Neuronal stem cell (in vitro differentiated cells): ENCODE measurements around the gene NPTXR.
"Not testable (repeated sequence)": the region's sequence is repeated elsewhere in the genome, so short reads cannot be mapped to it uniquely, and the experiment has no call there.

ENCODE experiments used
- DNase-seq: peaks from one replicate; pipeline ENCODE4 v3.0.0-alpha.2; 2013; ENCODE audit warnings: low spot score
- H2AFZ ChIP-seq: one replicate; pipeline ENCODE4 v1.6.1; 2013; ENCODE audit warnings: mild to moderate bottlenecking, low read length, inconsistent platforms
- H2AK5ac ChIP-seq: 2 replicates; pipeline ENCODE4 v1.6.1; 2013; ENCODE audit warnings: low read depth, mild to moderate bottlenecking, inconsistent platforms, low read length, moderate library complexity, mixed read lengths
- H2BK120ac ChIP-seq: 2 replicates; pipeline ENCODE4 v1.6.1; 2013; ENCODE audit warnings: low read depth, mild to moderate bottlenecking, inconsistent platforms, low read length, moderate library complexity, mixed read lengths
- H2BK12ac ChIP-seq: one replicate; pipeline ENCODE4 v1.6.1; 2013; ENCODE audit warnings: low read length, inconsistent platforms
- H2BK15ac ChIP-seq: 2 replicates; pipeline ENCODE4 v1.6.1; 2013; ENCODE audit warnings: mild to moderate bottlenecking, low read length, inconsistent platforms, mixed read lengths
- H2BK5ac ChIP-seq: one replicate; pipeline ENCODE4 v1.6.1; 2013; ENCODE audit warnings: inconsistent platforms, mild to moderate bottlenecking, low read length, moderate library complexity
- H3K14ac ChIP-seq: one replicate; pipeline ENCODE4 v1.6.1; 2013; ENCODE audit warnings: low read length, inconsistent platforms
- H3K18ac ChIP-seq: 2 replicates; pipeline ENCODE4 v1.6.1; 2013; ENCODE audit warnings: low read length, inconsistent platforms
- H3K23ac ChIP-seq: 2 replicates; pipeline ENCODE4 v1.6.1; 2013; ENCODE audit warnings: low read depth, mild to moderate bottlenecking, mixed read lengths, low read length, inconsistent platforms; ENCODE audit not compliant: poor library complexity
- H3K27ac ChIP-seq: replicated peaks from 3 replicates; pipeline ENCODE4 v1.5.1; 2013; ENCODE audit warnings: low read length, inconsistent platforms
- H3K27me3 ChIP-seq, 3 experiments: 2 replicates each; pipeline ENCODE4 v1.6.1; 2013; ENCODE audit warnings: low read length in 3 of 3, mild to moderate bottlenecking in 2 of 3, inconsistent platforms in 1 of 3, low read depth in 1 of 3, mixed read lengths in 1 of 3, moderate library complexity in 1 of 3; ENCODE audit not compliant: control insufficient read depth in 3 of 3, insufficient read depth in 3 of 3
- H3K36me3 ChIP-seq, 2 donors: replicated peaks in 1 of 2; 2 replicates each; pipeline ENCODE4 v1.6.1; 2013; ENCODE audit warnings: low read length in 2 of 2; ENCODE audit not compliant: control insufficient read depth in 2 of 2, insufficient read depth in 2 of 2
- H3K4ac ChIP-seq: 2 replicates; pipeline ENCODE4 v1.6.1; 2013; ENCODE audit warnings: inconsistent platforms, mild to moderate bottlenecking, low read length, moderate library complexity
- H3K4me1 ChIP-seq, 2 donors: 1 replicate in 1 of 2; 2 replicates in 1 of 2; pipeline ENCODE4 v1.6.1; 2013; ENCODE audit warnings: low read length in 2 of 2, low read depth in 1 of 2; ENCODE audit not compliant: control insufficient read depth in 2 of 2, insufficient read depth in 1 of 2
- H3K4me2 ChIP-seq: one replicate; pipeline ENCODE4 v1.6.1; 2013; ENCODE audit warnings: mild to moderate bottlenecking, low read length, inconsistent platforms; ENCODE audit not compliant: insufficient read depth, poor library complexity, severe bottlenecking
- H3K4me3 ChIP-seq, 2 donors: 2 replicates each; pipeline ENCODE4 v1.5.1; 2013; ENCODE audit warnings: low read length in 2 of 2, mild to moderate bottlenecking in 2 of 2, inconsistent platforms in 1 of 2, moderate library complexity in 1 of 2
- H3K79me1 ChIP-seq: one replicate; pipeline ENCODE4 v1.6.1; 2013; ENCODE audit warnings: low read depth, mild to moderate bottlenecking, inconsistent platforms, low read length, moderate library complexity
- H3K9ac ChIP-seq: one replicate; pipeline ENCODE4 v1.6.1; 2013; ENCODE audit warnings: mild to moderate bottlenecking, low read depth, low read length, inconsistent platforms; ENCODE audit not compliant: poor library complexity
- H3K9me3 ChIP-seq, 2 donors: replicated peaks in 1 of 2; 2 replicates each; pipeline versions ENCODE3 to v1.6.1; 2013; ENCODE audit warnings: low read length in 2 of 2, mild to moderate bottlenecking in 2 of 2, inconsistent platforms in 1 of 2, low read depth in 1 of 2, mixed read lengths in 1 of 2, moderate library complexity in 1 of 2; ENCODE audit not compliant: control insufficient read depth in 2 of 2, insufficient read depth in 1 of 2
- H4K8ac ChIP-seq: one replicate; pipeline ENCODE4 v1.6.1; 2013; ENCODE audit warnings: low read depth, mild to moderate bottlenecking, inconsistent platforms, low read length, moderate library complexity
- H4K91ac ChIP-seq: one replicate; pipeline ENCODE4 v1.6.1; 2013; ENCODE audit warnings: low read length, low read depth, mild to moderate bottlenecking, inconsistent platforms; ENCODE audit not compliant: poor library complexity
- WGBS, 2 donors: extraction: QIAGEN DNeasy Blood & Tissue Kit; methylation state at CpG; one replicate each; pipeline ENCODE4 v1.1.7; 2013; ENCODE audit warnings: missing lambda C conversion rate in 2 of 2, mixed read lengths in 1 of 2; ENCODE audit not compliant: insufficient read length in 2 of 2, insufficient replicate concordance in 1 of 2; ENCODE audit errors: extremely low coverage in 2 of 2; 5-methylcytosine and 5-hydroxymethylcytosine counted together

Gene NPTXR

DNA sequence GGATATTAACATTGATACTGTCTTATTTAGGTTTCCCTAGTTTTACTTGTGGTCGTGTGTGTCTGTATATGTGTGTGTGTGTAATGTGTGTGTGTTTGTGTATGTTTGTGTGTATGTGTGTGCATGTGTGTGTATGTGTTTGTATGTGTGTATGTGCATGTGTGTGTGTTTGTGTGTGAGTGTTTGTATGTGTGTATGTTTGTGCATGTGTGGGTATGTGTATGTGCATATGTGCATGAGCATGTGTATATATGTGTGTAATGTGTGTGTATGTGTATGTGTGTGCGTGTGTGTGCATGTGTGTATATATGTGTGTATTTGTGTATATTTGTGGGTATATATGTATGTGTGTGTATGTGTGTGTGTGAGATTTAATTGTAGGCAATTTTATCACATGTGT lies 32.6 kb downstream of the NPTXR start:
- 100% methylated on average over 1 of the region's 2 CpGs; no CpG with 5 or more reads in 1 of the 2 donors for WGBS, 2 donors

DNA sequence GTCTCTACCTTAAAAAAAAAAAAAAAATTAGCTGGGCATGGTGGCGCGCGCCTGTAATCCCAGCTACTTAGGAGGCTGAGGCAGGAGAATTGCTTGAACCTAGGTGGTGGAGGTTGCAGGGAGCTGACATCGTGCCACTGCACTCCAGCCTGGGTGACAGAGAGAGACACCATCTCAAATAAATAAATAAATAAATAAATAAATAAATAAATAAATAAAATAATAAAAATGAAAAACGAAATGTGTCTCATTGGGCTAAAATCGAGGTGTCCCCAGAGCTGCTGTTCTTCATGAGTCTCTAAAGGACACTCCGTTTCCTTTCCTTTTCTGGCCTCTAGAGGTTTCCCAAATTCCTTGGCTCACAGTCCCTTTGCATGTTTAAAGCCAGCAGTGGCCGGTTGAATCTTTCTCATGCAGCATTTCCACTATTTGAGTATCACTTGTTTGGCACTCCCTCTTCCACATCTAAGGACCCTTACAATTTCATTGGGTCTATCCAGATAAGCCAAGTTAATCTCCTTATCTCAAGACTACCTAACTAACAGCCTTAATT lies 38.7 kb downstream of the NPTXR start:
- H3K23ac ChIP-seq, H4K8ac ChIP-seq, H2BK5ac ChIP-seq, H3K4me3 ChIP-seq, DNase-seq, H2BK15ac ChIP-seq, H2AFZ ChIP-seq, H2BK120ac ChIP-seq, H3K9me3 ChIP-seq, H2AK5ac ChIP-seq, H3K4ac ChIP-seq, H3K36me3 ChIP-seq, H3K14ac ChIP-seq, H4K91ac ChIP-seq, H3K79me1 ChIP-seq, H3K9ac ChIP-seq, H3K4me1 ChIP-seq, H3K4me2 ChIP-seq, H2BK12ac ChIP-seq, H3K27ac ChIP-seq, H3K18ac ChIP-seq: not testable (repeated sequence)
- H3K27me3 ChIP-seq: peaks cover 0 to 16% (median 2%) of the 10 kb centered on the region in 3 experiments
- no CpG with 5 or more reads among the region's 8 CpGs for WGBS, 2 donors

More for the DNA sequence above, 32.6 kb downstream of the NPTXR start:
- no peak overlapping the region for H3K4me3 ChIP-seq
- no peak overlapping the region for H2AFZ ChIP-seq
- no peak overlapping the region for H2AK5ac ChIP-seq
- no peak overlapping the region for H3K23ac ChIP-seq
- H2BK5ac ChIP-seq: no peak overlapping the region
- H3K4me1 ChIP-seq: no peaks in the 10 kb centered on the region
- H3K18ac ChIP-seq: no peak overlapping the region
- H2BK12ac ChIP-seq: no peak overlapping the region
- H2BK15ac ChIP-seq: no peak overlapping the region
- H4K8ac ChIP-seq: no peak overlapping the region
- no peak overlapping the region for H3K14ac ChIP-seq
- H3K9me3 ChIP-seq: peaks cover 0 to 2% of the 10 kb centered on the region in 2 donors
- H3K27ac ChIP-seq: no peak overlapping the region
- peaks cover 0 to 3% (median 0%) of the 10 kb centered on the region in 3 experiments for H3K27me3 ChIP-seq
- H4K91ac ChIP-seq: no peak overlapping the region
- H3K79me1 ChIP-seq: peaks cover 3% of the 10 kb centered on the region
- no peak overlapping the region for H3K4ac ChIP-seq
- peaks cover 0 to 2% of the 10 kb centered on the region in 2 donors for H3K36me3 ChIP-seq
- H2BK120ac ChIP-seq: no peak overlapping the region
- no peak overlapping the region for H3K4me2 ChIP-seq
- no peak overlapping the region for H3K9ac ChIP-seq
- no peak for DNase-seq

DNA sequence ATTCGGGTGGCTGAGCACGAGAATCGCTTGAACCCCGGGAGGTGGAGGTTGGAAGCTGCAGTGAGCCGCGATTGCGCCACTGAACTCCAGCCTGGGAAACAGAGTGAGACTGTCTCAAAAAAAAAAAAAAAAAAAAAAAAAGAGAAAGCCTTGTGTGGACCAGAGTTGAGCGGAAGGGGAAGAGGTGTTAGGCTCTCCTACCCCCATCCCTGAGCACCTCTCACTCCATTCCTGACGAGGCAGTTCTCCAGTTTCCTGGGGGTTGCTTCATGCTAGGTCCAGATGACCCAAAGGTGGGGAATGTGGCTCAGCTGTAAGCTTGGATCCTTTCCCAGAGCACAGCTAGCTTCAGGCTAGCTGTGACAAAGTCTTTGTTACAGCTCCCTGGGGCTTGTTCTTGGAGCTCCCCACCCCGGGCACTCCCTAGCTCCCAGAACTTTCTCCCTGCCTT lies 41.1 kb downstream of the NPTXR start:
- Histone ChIP-seq H3K9me3 (peaks cover 0 to 3% of the 10 kb centered on the region in 2 donors), H2BK5ac (no peak overlapping the region), H4K91ac (no peak overlapping the region), H4K8ac (no peak overlapping the region), H3K4ac (no peak overlapping the region), H2BK120ac (no peak overlapping the region), H3K14ac (no peak overlapping the region), H3K4me1 (peaks cover 0 to 2% of the 10 kb centered on the region in 2 donors), H3K27ac (no peak overlapping the region), H3K23ac (no peak overlapping the region), H2AFZ (no peak overlapping the region), H2AK5ac (no peak overlapping the region), H3K79me1 (no peaks in the 10 kb centered on the region), H3K9ac (no peak overlapping the region), H3K27me3 (peaks cover 0 to 16% (median 2%) of the 10 kb centered on the region in 3 experiments), H3K4me2 (no peak overlapping the region), H3K4me3 (no peak overlapping the region), H2BK12ac (no peak overlapping the region), H3K36me3 (no peaks in the 10 kb centered on the region), H2BK15ac (no peak overlapping the region), H3K18ac (no peak overlapping the region)
- WGBS, 2 donors: no CpG with 5 or more reads among the region's 10 CpGs
- DNase-seq: no peak

DNA sequence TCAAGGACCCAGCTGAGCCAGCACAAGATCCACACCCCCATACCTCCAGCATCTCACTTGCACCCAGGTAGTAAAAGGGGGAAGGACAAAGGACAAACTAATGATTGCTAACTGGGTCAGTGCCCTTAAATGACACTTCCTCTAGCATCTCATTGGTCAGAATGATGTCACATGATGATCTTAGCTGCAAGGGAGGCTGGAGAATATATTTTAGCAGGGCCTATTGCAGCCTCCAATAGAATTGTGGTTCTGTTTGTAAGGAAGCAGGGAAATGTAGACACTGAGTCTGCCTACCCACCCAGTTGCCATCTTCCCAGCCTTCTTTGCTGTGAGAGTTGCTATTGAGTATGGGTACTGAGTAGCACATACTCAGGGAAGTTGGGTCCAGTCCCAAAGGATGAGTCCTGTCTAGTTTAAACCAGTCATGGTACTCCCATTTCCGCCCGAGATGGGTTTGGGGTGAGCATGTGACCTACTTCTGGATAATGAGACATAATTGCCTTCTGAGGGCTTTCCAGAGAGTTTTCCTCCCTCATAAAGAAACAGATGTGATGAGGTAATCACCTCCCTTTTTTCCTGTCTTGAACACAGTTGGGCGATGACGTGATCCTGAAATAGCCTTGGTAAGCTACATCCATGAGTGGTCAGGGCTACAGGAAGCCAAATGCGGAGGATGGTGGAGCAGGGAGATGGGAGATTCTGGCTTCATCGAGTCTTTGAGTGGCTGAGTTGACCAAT lies 44.4 kb downstream of the NPTXR start:
- Histone ChIP-seq H3K18ac (no peak overlapping the region), H3K4me1 (peaks cover 0 to 2% of the 10 kb centered on the region in 2 donors), H3K79me1 (no peaks in the 10 kb centered on the region), H3K9ac (no peak overlapping the region), H4K91ac (no peak overlapping the region), H3K9me3 (peaks cover 0 to 3% of the 10 kb centered on the region in 2 donors), H3K36me3 (no peaks in the 10 kb centered on the region), H3K4me2 (no peak overlapping the region), H3K27ac (no peak overlapping the region), H2BK120ac (no peak overlapping the region), H3K4me3 (no peak overlapping the region), H3K23ac (no peak overlapping the region), H2AFZ (no peak overlapping the region), H2BK12ac (no peak overlapping the region), H3K4ac (no peak overlapping the region), H2AK5ac (no peak overlapping the region), H3K27me3 (peaks cover 0 to 33% (median 2%) of the 10 kb centered on the region in 3 experiments), H3K14ac (no peak overlapping the region), H4K8ac (no peak overlapping the region), H2BK5ac (no peak overlapping the region), H2BK15ac (no peak overlapping the region)
- no CpG with 5 or more reads among the region's 6 CpGs for WGBS, 2 donors
- no peak for DNase-seq
